ENCODE measurements around the gene MED29. TPM values are rescaled to one million over a fixed set of nuclear protein-coding genes. Genes with fewer than 3 reads are reported as not detected.

The MED29 gene
- total and polyA plus RNA-seq, 2 of the 4 experiments (the other 2 are of a cell fraction) = 17.6 to 28.8 TPM

- Histone ChIP-seq H3K4me3 (ENCODE audit: insufficient read depth, low read depth, low read length) (no peak overlapping the region), H3K36me3 (ENCODE audit: control insufficient read depth, insufficient read depth, low read length) (peaks cover 17% of the 10 kb centered on the region), H3K4me2 (ENCODE audit: low read depth, low read length) (no peak overlapping the region), H4K8ac (ENCODE audit: low read depth in 2 of 2, low read length in 2 of 2) (peak overlapping the region; percentile 30 to 85; a peak in 2 of 4 replicates), H3K79me1 (ENCODE audit: low read depth in 1 of 2, low read length in 2 of 2) (peaks cover 11 to 51% of the 10 kb centered on the region in 2 experiments; a peak in 3 of 4 replicates), H3K9ac (ENCODE audit: low read depth, low read length) (peak overlapping the region; percentile 57; the same call in 1 of the 2 replicates), H3K9me1 (ENCODE audit: insufficient read depth, low read length) (peaks cover 11% of the 10 kb centered on the region), H2BK15ac (ENCODE audit: low read depth, low read length) (peak overlapping the region; percentile 92; the same call in 2 of the 3 replicates), H3K18ac (ENCODE audit: low read depth, low read length) (peak overlapping the region; percentile 54), H2AK5ac (ENCODE audit: low read depth, low read length) (peak overlapping the region; percentile 96), H2BK5ac (ENCODE audit: low read depth, low read length, poor library complexity, severe bottlenecking) (peak overlapping the region; percentile 84), H2BK20ac (ENCODE audit: low read depth, low read length) (peak overlapping the region; percentile 62), H2BK120ac (ENCODE audit: low read depth, low read length) (peak overlapping the region; percentile 77), H3K56ac (ENCODE audit: extremely low read depth, insufficient read depth, low read length) (0 out of 2 replicates have a peak overlapping the region, but pooled peaks have one; percentile 8), H4K20me1 (ENCODE audit: insufficient read depth, low read length) (peaks cover 17% of the 10 kb centered on the region), H3K23ac (ENCODE audit: low read depth, low read length) (peak overlapping the region; percentile 50; the same call in 1 of the 2 replicates), H4K91ac (ENCODE audit: insufficient read depth, low read depth, low read length) (peak overlapping the region; percentile 85), H3K4me1 (ENCODE audit: control insufficient read depth, insufficient read depth, low read length) (peaks cover 20% of the 10 kb centered on the region), H3K9me3 (ENCODE audit: control insufficient read depth, insufficient read depth, low read length) (no peaks in the 10 kb centered on the region), H2AFZ (replicated peaks; ENCODE audit: low read length, poor library complexity) (peak overlapping the region; percentile 81), H3K14ac (replicated peaks; ENCODE audit: low read depth, low read length) (peak overlapping the region; percentile 89), H3K4ac (ENCODE audit: low read depth, low read length) (peak overlapping the region; percentile 95), H3K27me3 (ENCODE audit: control insufficient read depth, insufficient read depth, low read length) (no peaks in the 10 kb centered on the region), H4K5ac (ENCODE audit: low read depth, low read length) (peak overlapping the region; percentile 60), H3K27ac (ENCODE audit: insufficient read depth, low read length) (peak overlapping the region; percentile 79), H2AK9ac (replicated peaks; ENCODE audit: low read depth, low read length, poor library complexity) (peak overlapping the region; percentile 84)
- ChIA-PET CTCF (interaction anchor here (0.8 to 2.1 kb wide), 8 partner anchors 9 to 48 kb away, joined by 3 to 28 read pairs (median 3); partner anchors contain the start of genes PLEKHG2 and SUPT5H), POLR2A (ENCODE audit: unreplicated experiment) (interaction anchor here (1.0 to 1.9 kb wide), 3 partner anchors 9 to 38 kb away, joined by 3 to 5 read pairs (median 3); partner anchors contain the start of genes RPS16 and ZFP36)
- intact Hi-C loops (cut with micrococcal nuclease) (loop anchor here (1.0 kb wide), 2 partner anchors 15 to 135 kb away; partner anchors contain the start of genes EID2B and PLEKHG2), in situ Hi-C loops (cut with MboI; ENCODE audit: low sequenced_read_pairs) (no loop called here), dilution Hi-C loops (cut with HindIII; ENCODE audit: low sequenced_read_pairs, unreplicated experiment) (no loop called here)
- TF ChIP-seq ELK1 (IDR thresholded peaks at IDR 0.05; ENCODE audit: borderline replicate concordance, low read depth, low read length) (no peak), SMC3 (IDR thresholded peaks at IDR 0.05; ENCODE audit: low read depth, low read length) (peak; percentile 94), MAZ (IDR thresholded peaks at IDR 0.05; ENCODE audit: borderline replicate concordance, low read depth, low read length) (peak; percentile 76), FOS (IDR thresholded peaks at IDR 0.05; ENCODE audit: low read depth, low read length) (no peak), RAD21 (IDR thresholded peaks at IDR 0.05; ENCODE audit: low read length) (peak; percentile 96), NFE2L2 (IDR thresholded peaks at IDR 0.05; ENCODE audit: low read depth, low read length) (no peak), POLR2A (IDR thresholded peaks at IDR 0.05; ENCODE audit: low read depth, low read length) (peak; percentile 66), RFX5 (IDR thresholded peaks at IDR 0.05; ENCODE audit: low read depth, low read length) (no peak)
- TF ChIP-seq, protein P1, sequence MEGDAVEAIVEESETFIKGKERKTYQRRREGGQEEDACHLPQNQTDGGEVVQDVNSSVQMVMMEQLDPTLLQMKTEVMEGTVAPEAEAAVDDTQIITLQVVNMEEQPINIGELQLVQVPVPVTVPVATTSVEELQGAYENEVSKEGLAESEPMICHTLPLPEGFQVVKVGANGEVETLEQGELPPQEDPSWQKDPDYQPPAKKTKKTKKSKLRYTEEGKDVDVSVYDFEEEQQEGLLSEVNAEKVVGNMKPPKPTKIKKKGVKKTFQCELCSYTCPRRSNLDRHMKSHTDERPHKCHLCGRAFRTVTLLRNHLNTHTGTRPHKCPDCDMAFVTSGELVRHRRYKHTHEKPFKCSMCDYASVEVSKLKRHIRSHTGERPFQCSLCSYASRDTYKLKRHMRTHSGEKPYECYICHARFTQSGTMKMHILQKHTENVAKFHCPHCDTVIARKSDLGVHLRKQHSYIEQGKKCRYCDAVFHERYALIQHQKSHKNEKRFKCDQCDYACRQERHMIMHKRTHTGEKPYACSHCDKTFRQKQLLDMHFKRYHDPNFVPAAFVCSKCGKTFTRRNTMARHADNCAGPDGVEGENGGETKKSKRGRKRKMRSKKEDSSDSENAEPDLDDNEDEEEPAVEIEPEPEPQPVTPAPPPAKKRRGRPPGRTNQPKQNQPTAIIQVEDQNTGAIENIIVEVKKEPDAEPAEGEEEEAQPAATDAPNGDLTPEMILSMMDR (conservative IDR thresholded peaks at IDR 0.05; ENCODE audit: low read depth, low read length) = peak; percentile 96
- WGBS, 2 experiments (ENCODE audit: extremely low coverage in 2 of 2, insufficient read length in 1 of 2) = 61% methylated on average over 3 of the region's 17 CpGs; no CpG with 5 or more reads in 1 of the 2 experiments
- DNase-seq (peak; percentile 76), ATAC-seq (ENCODE audit: low read depth) (peak; percentile 81)
- no TSS peak for BruUV-seq (replicated peaks)
Measured at GRCh38 chr19:39397360-39398296, 6.5 kb downstream of the MED29 start.
